ENCODE data around the gene TLE4.

TLE4 gene

GRCh38 chr9:79575547-79575946 is 3.8 kb downstream of the TLE4 start:
- in situ Hi-C loops (cut with MboI; ENCODE audit: low pct_unique_long_range_greater_than_20kb, low sequenced_read_pairs, unreplicated experiment) = no loop called here
- DNase-seq (ENCODE audit: low spot score) = no peak
- TF ChIP-seq, protein P1, sequence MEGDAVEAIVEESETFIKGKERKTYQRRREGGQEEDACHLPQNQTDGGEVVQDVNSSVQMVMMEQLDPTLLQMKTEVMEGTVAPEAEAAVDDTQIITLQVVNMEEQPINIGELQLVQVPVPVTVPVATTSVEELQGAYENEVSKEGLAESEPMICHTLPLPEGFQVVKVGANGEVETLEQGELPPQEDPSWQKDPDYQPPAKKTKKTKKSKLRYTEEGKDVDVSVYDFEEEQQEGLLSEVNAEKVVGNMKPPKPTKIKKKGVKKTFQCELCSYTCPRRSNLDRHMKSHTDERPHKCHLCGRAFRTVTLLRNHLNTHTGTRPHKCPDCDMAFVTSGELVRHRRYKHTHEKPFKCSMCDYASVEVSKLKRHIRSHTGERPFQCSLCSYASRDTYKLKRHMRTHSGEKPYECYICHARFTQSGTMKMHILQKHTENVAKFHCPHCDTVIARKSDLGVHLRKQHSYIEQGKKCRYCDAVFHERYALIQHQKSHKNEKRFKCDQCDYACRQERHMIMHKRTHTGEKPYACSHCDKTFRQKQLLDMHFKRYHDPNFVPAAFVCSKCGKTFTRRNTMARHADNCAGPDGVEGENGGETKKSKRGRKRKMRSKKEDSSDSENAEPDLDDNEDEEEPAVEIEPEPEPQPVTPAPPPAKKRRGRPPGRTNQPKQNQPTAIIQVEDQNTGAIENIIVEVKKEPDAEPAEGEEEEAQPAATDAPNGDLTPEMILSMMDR (IDR thresholded peaks at IDR 0.05; ENCODE audit: extremely low read depth, insufficient read depth, missing control alignments) = no peak

GRCh38 chr9:79577969-79578723 is 6.4 kb downstream of the TLE4 start:
- TF ChIP-seq, protein P1 (IDR thresholded peaks at IDR 0.05; ENCODE audit: extremely low read depth, insufficient read depth, missing control alignments) = no peak
- no peak for DNase-seq (ENCODE audit: low spot score)
- in situ Hi-C loops (cut with MboI; ENCODE audit: low pct_unique_long_range_greater_than_20kb, low sequenced_read_pairs, unreplicated experiment) = no loop called here

DNA sequence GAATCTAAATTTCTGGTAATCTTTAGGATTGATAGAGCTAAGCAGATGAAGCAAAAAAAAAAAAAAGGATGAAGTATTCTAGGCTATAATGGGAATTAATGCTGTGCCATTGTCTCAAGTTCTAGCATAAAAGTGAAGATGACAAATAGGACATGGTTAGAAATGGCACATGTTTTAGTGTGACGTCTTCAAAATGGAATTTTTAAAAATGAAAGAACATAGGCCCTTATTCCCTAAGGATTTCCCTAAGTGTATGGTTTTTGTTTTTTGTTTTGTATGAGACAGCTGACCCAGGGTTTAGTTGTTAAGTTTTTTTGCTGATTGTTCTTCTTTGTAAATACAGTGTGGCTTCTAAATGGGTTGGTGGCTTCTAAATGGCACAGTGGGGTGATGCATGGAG is 7.1 kb downstream of the TLE4 start:
- no peak for DNase-seq (ENCODE audit: low spot score)
- in situ Hi-C loops (cut with MboI; ENCODE audit: low pct_unique_long_range_greater_than_20kb, low sequenced_read_pairs, unreplicated experiment) = no loop called here

GRCh38 chr9:79579624-79580023 is 7.9 kb downstream of the TLE4 start:
- DNase-seq (ENCODE audit: low spot score) = no peak
- in situ Hi-C loops (cut with MboI; ENCODE audit: low pct_unique_long_range_greater_than_20kb, low sequenced_read_pairs, unreplicated experiment) = no loop called here
- TF ChIP-seq, protein P1 (IDR thresholded peaks at IDR 0.05; ENCODE audit: extremely low read depth, insufficient read depth, missing control alignments) = no peak

More for the DNA sequence above, 7.1 kb downstream of the TLE4 start:
- TF ChIP-seq, protein P1 (IDR thresholded peaks at IDR 0.05; ENCODE audit: extremely low read depth, insufficient read depth, missing control alignments) = no peak

GRCh38 chr9:79580055-79580454 is 8.3 kb downstream of the TLE4 start:
- in situ Hi-C loops (cut with MboI; ENCODE audit: low pct_unique_long_range_greater_than_20kb, low sequenced_read_pairs, unreplicated experiment) = no loop called here
- TF ChIP-seq, protein P1 (IDR thresholded peaks at IDR 0.05; ENCODE audit: extremely low read depth, insufficient read depth, missing control alignments) = no peak
- no peak for DNase-seq (ENCODE audit: low spot score)

DNA sequence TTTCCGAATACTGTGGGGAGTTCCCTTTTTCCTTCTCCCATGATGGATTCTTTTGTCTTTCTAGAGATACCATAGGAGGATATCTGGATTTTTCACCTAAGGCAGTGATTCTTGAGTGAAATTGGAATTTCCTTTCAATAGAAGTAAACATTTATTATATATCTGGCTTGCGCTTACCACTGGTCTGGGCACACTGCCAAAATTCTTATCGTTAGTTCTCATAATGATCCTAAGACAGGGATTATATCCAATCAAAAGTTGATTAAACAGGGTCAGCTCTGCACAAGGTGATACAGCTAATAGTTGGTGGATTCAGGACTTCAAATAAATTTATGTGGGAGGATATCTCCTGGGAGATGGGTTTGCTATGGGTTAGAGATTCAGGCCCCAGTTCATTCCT is 9.6 kb downstream of the TLE4 start:
- TF ChIP-seq, protein P1 (IDR thresholded peaks at IDR 0.05; ENCODE audit: extremely low read depth, insufficient read depth, missing control alignments) = no peak
- in situ Hi-C loops (cut with MboI; ENCODE audit: low pct_unique_long_range_greater_than_20kb, low sequenced_read_pairs, unreplicated experiment) = no loop called here
- DNase-seq (ENCODE audit: low spot score) = no peak
